Hepatocyte (in vitro differentiated cells): ENCODE results near the gene DAW1. TPM values are rescaled to one million over a fixed set of nuclear protein-coding genes. Genes with fewer than 3 reads are reported as not detected.

ENCODE experiments used
- DNase-seq: peaks from one replicate; pipeline ENCODE4 v3.0.0-alpha.2; 2016; ENCODE audit warnings: low spot score
- H2AFZ ChIP-seq: fragments of 200-600 bp; sonication (generic); 2 replicates; pipeline ENCODE4 v1.6.0; 2016; ENCODE audit warnings: antibody characterized with exemption, mild to moderate bottlenecking
- H3K27ac ChIP-seq: fragments of 200-600 bp; sonication (generic); 2 replicates; pipeline ENCODE4 v1.5.1; 2016; ENCODE audit warnings: mild to moderate bottlenecking
- H3K27me3 ChIP-seq: fragments of 200-600 bp; sonication (generic); 2 replicates; pipeline ENCODE4 v1.6.1; 2016
- H3K36me3 ChIP-seq: fragments of 200-600 bp; sonication (generic); replicated peaks from 2 replicates; pipeline ENCODE4 v1.5.1; 2016; ENCODE audit warnings: low read depth; ENCODE audit not compliant: insufficient read depth
- H3K4me1 ChIP-seq: fragments of 200-600 bp; sonication (generic); 2 replicates; pipeline ENCODE4 v1.5.1; 2016; ENCODE audit warnings: mild to moderate bottlenecking, moderate library complexity; ENCODE audit not compliant: insufficient read depth
- H3K4me2 ChIP-seq: fragments of 200-600 bp; sonication (generic); 2 replicates; pipeline ENCODE4 v1.6.0; 2016
- H3K4me3 ChIP-seq: fragments of 200-600 bp; sonication (generic); 2 replicates; pipeline ENCODE4 v1.5.1; 2016; ENCODE audit warnings: mild to moderate bottlenecking
- H3K79me2 ChIP-seq: fragments of 200-600 bp; sonication (generic); 2 replicates; pipeline ENCODE4 v1.6.0; 2017; ENCODE audit warnings: mild to moderate bottlenecking
- H3K9me2 ChIP-seq: fragments of 200-600 bp; sonication (generic); replicated peaks from 2 replicates; pipeline ENCODE4 v1.6.0; 2017; ENCODE audit warnings: mild to moderate bottlenecking; ENCODE audit not compliant: insufficient read depth
- H3K9me3 ChIP-seq: fragments of 200-600 bp; sonication (generic); 2 replicates; pipeline ENCODE4 v1.5.1; 2016; ENCODE audit warnings: low read depth, mild to moderate bottlenecking
- H4K20me1 ChIP-seq: fragments of 200-600 bp; sonication (generic); 2 replicates; pipeline ENCODE4 v1.6.0; 2016; ENCODE audit warnings: mild to moderate bottlenecking; ENCODE audit not compliant: insufficient read depth, poor library complexity, severe bottlenecking
- EZH2 ChIP-seq: fragments of 200-600 bp; sonication (generic); IDR thresholded peaks from 2 replicates; pipeline ENCODE4 v1.6.1; 2016; ENCODE audit warnings: antibody characterized with exemption, mild to moderate bottlenecking, borderline replicate concordance
- EZH2phosphoT487 ChIP-seq: fragments of 200-600 bp; sonication (generic); IDR thresholded peaks from one replicate; pipeline ENCODE4 v1.6.1; 2018; ENCODE audit warnings: antibody characterized with exemption, mild to moderate bottlenecking, low read depth, moderate library complexity; ENCODE audit not compliant: unreplicated experiment, severe bottlenecking
- WGBS: methylation state at CpG from one replicate; pipeline ENCODE4 v1.1.6; 2016; ENCODE audit warnings: low lambda C conversion rate; ENCODE audit errors: missing lambda C conversion rate; 5-methylcytosine and 5-hydroxymethylcytosine counted together
- polyA plus RNA-seq: library from polyadenylated mRNA; unstranded; fragments of >200 nt; fragmentation: Nextera tagmentation; extraction: Ambion mirVana; gene quantifications from 2 replicates; pipeline ENCODE4 v1.2.1, GENCODE V29; 2016
- total RNA-seq: library from RNA; depleted of rRNA; stranded (reverse); fragments of >200 nt; gene quantifications from 2 replicates; pipeline ENCODE4 v1.2.3, GENCODE V29; 2014
- TF ChIP-seq, protein P1 (sequence below): fragments of 200-600 bp; sonication (generic); IDR thresholded peaks from 2 replicates; pipeline ENCODE4 v1.5.1; 2016; ENCODE audit warnings: antibody characterized with exemption, mild to moderate bottlenecking; ENCODE audit not compliant: poor library complexity

DAW1 gene
- total and polyA plus RNA-seq, 2 experiments from 2014 or later: 0.23 to 0.88 TPM

DNA sequence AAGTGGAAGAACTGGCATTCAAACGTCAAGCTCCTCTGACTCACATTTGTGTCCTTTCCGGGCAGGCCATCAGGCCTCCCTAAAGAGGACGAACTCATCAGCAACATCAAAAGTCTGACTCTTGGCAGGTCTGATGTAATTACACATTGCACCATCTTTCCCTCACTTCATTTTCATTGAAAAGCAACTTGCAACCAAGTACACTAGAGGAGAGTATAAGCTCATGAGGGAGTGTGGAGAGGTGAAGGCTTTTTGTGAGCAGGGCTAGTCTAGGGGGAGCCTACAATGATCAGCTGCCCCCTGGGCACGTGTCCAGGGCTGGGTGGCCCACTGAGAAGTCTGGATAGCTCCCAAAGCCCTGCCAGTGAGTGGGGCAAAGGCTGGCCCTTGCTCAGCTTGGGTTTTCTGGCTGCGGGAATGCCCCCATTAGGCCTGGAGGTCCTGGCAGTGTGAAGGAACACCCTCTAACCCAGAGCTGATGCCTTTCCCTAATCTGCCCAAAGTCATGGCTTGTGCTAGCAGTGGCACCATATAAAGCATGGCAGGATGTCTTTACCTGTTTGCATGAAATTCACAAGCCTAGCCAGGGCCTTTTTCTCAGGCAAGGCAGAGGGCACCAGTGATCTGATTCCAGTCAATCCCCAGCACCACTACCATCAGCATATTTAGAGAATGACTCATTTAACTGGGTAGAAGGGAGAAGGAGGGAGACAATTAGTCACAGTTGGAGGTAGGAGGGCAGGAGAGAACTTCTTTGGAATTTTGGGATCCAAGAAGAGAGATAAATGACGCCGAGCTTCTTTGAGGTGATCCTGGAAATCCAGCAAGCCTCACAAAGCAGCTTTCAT is 8.5 kb upstream of the DAW1 start:
- H2AFZ ChIP-seq: no peak overlapping the region
- peak overlapping the region; percentile 80 for H3K27ac ChIP-seq
- H3K27me3 ChIP-seq: no peaks in the 10 kb centered on the region
- TF ChIP-seq EZH2phosphoT487: no peak
- TF ChIP-seq, protein P1, sequence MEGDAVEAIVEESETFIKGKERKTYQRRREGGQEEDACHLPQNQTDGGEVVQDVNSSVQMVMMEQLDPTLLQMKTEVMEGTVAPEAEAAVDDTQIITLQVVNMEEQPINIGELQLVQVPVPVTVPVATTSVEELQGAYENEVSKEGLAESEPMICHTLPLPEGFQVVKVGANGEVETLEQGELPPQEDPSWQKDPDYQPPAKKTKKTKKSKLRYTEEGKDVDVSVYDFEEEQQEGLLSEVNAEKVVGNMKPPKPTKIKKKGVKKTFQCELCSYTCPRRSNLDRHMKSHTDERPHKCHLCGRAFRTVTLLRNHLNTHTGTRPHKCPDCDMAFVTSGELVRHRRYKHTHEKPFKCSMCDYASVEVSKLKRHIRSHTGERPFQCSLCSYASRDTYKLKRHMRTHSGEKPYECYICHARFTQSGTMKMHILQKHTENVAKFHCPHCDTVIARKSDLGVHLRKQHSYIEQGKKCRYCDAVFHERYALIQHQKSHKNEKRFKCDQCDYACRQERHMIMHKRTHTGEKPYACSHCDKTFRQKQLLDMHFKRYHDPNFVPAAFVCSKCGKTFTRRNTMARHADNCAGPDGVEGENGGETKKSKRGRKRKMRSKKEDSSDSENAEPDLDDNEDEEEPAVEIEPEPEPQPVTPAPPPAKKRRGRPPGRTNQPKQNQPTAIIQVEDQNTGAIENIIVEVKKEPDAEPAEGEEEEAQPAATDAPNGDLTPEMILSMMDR: no peak
- H3K4me2 ChIP-seq: peak overlapping the region; percentile 13
- WGBS: 70% methylated on average over 7 of the region's 7 CpGs
- peak; percentile 55 for DNase-seq
- H3K79me2 ChIP-seq: no peaks in the 10 kb centered on the region
- H3K4me1 ChIP-seq: peaks cover 13% of the 10 kb centered on the region
- H4K20me1 ChIP-seq: no peaks in the 10 kb centered on the region
- H3K36me3 ChIP-seq: no peaks in the 10 kb centered on the region
- no peak overlapping the region for H3K4me3 ChIP-seq
- H3K9me2 ChIP-seq: no peaks in the 10 kb centered on the region
- H3K9me3 ChIP-seq: no peaks in the 10 kb centered on the region

DNA sequence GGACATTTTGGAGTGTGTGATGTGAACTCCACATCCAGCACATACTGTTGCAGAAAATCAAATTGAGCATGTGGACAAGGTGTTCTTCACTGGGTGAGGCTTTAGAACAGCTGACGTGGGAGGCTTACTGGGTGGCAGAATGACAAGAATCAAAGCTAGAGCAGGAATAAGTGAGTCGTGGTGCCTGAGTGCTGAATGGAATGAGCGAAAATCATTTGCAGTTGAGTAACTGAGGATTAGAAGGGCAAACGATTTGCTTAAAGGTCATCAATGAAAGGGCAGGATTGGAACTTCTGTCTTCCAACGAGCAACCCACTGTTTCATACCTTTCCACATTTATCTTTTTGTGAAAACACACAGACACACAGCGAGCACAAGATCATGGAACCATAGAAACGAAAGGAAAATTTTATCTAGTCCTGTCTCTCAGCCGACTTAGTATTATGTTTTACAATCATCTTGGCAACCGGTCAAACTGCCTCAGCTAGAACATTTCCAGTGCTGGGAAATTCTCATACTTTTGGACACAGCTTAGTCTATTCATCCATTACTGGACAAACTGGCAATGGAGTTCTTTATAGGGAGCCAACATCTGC is 7.2 kb upstream of the DAW1 start:
- no peaks in the 10 kb centered on the region for H3K9me3 ChIP-seq
- no peaks in the 10 kb centered on the region for H4K20me1 ChIP-seq
- no peaks in the 10 kb centered on the region for H3K9me2 ChIP-seq
- no peaks in the 10 kb centered on the region for H3K27me3 ChIP-seq
- H3K4me2 ChIP-seq: no peak overlapping the region
- H3K27ac ChIP-seq: peak overlapping the region; percentile 80
- H3K79me2 ChIP-seq: no peaks in the 10 kb centered on the region
- 46% methylated on average over 9 of the region's 9 CpGs for WGBS
- peak; percentile 55 for DNase-seq
- no peak overlapping the region for H2AFZ ChIP-seq
- TF ChIP-seq, protein P1: no peak
- no peak for TF ChIP-seq EZH2
- no peak for TF ChIP-seq EZH2phosphoT487
- no peak overlapping the region for H3K4me3 ChIP-seq
- H3K36me3 ChIP-seq: no peaks in the 10 kb centered on the region
- H3K4me1 ChIP-seq: peaks cover 13% of the 10 kb centered on the region

DNA sequence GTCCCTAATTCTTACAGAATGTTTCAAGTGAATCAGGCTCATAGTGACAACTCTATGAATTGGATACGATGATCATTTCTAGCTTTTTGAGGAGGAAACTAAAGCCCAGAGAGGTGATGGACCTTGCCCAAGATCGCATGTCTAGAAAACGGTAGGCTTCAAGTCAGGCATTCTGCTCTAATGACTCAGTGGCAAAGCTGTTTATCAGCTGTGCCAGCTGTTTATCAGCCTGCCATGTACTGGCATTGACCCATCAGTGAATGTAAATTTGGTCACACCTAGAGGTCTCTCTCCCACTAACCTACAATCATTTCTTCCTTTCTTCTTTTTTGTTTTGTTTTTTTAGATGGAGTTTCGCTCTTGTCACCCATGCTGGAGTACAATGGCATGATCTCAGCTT is 6.1 kb upstream of the DAW1 start:
- 93% methylated on average over 4 of the region's 4 CpGs for WGBS
- peaks cover 16% of the 10 kb centered on the region for H3K4me1 ChIP-seq
- H3K27me3 ChIP-seq: no peaks in the 10 kb centered on the region
- H4K20me1 ChIP-seq: no peaks in the 10 kb centered on the region
- H3K27ac ChIP-seq: peak overlapping the region; percentile 80
- no peaks in the 10 kb centered on the region for H3K36me3 ChIP-seq
- no peaks in the 10 kb centered on the region for H3K9me2 ChIP-seq
- TF ChIP-seq, protein P1: no peak
- TF ChIP-seq EZH2phosphoT487 (no peak), EZH2 (no peak)
- H3K4me2 ChIP-seq: no peak overlapping the region
- no peak overlapping the region for H2AFZ ChIP-seq
- no peak for DNase-seq
- no peaks in the 10 kb centered on the region for H3K79me2 ChIP-seq
- H3K9me3 ChIP-seq: no peaks in the 10 kb centered on the region
- H3K4me3 ChIP-seq: no peak overlapping the region
